Endothelial cell of umbilical vein (primary cell): ENCODE measurements around the gene TTC34. TPM values are rescaled to one million over a fixed set of nuclear protein-coding genes. Genes with fewer than 3 reads are reported as not detected.

Source experiments
- BruUV-seq: library from RNA; stranded (reverse); fragments of 400-500 nt; replicated peaks from 2 replicates; lab custom pipeline; 2021; lab: Mats Ljungman, UMichigan
- CTCF ChIA-PET: fragments of 300-600, 350-600 bp; sonication (Branson Sonifier 250); formaldehyde crosslinking; loops from one replicate; lab custom pipeline; 2021; ENCODE audit warnings: antibody characterized with exemption, inconsistent platforms; lab: Charles Lee
- POLR2A ChIA-PET: fragments of 300-600, 350-600 bp; sonication (Branson Sonifier 250); formaldehyde crosslinking; loops from one replicate; lab custom pipeline; 2021; ENCODE audit warnings: antibody characterized with exemption, inconsistent platforms; lab: Charles Lee
- DNase-seq: peaks from one replicate; pipeline ENCODE4 v3.0.0-alpha.2; 2011; ENCODE audit warnings: low read depth, low spot score
- FAIRE-seq: peaks from 2 replicates; lab custom pipeline; 2011; peaks lifted over from hg19 to GRCh38; lab: Jason Lieb, UNC
- H2AFZ ChIP-seq: 2 replicates; pipeline ENCODE4 v1.6.0; 2012; ENCODE audit warnings: low read depth, low read length, control low read depth, inconsistent platforms
- H3K27ac ChIP-seq: 2 replicates; pipeline ENCODE4 v1.5.1; 2011; ENCODE audit warnings: low read depth, mild to moderate bottlenecking, control low read depth, low read length, moderate library complexity; ENCODE audit not compliant: insufficient read depth
- H3K27me3 ChIP-seq, 2 experiments: 2 replicates each; pipeline versions ENCODE4 v1.6.0 to v1.6.1; 2011; ENCODE audit warnings: low read length in 2 of 2, mixed read lengths in 1 of 2; ENCODE audit not compliant: control insufficient read depth in 2 of 2, insufficient read depth in 2 of 2
- H3K36me3 ChIP-seq, 2 experiments: 2 replicates in 1 of 2; 3 replicates in 1 of 2; pipeline ENCODE4 v1.5.1; 2011; ENCODE audit warnings: low read length in 2 of 2, mild to moderate bottlenecking in 1 of 2, moderate library complexity in 1 of 2; ENCODE audit not compliant: control insufficient read depth in 2 of 2, insufficient read depth in 2 of 2; ENCODE audit errors: extremely low read depth in 1 of 2
- H3K4me1 ChIP-seq: 3 replicates; pipeline ENCODE4 v1.5.1; 2011; ENCODE audit warnings: mild to moderate bottlenecking, low read length; ENCODE audit not compliant: control insufficient read depth, insufficient read depth; ENCODE audit errors: extremely low read depth
- H3K4me2 ChIP-seq: 2 replicates; pipeline ENCODE4 v1.6.1; 2011; ENCODE audit warnings: low read length, control low read depth, mixed read lengths; ENCODE audit not compliant: insufficient read depth
- H3K4me3 ChIP-seq, 3 experiments: fragments of 200-600 bp in 1 of 3; sonication (generic), shearing (Covaris generic) in 1 of 3; replicated peaks in 1 of 3; 2 replicates each; pipeline ENCODE4 v1.5.1; 2011 to 2016; ENCODE audit warnings: control low read depth in 3 of 3, low read length in 3 of 3, mild to moderate bottlenecking in 2 of 3, inconsistent platforms in 1 of 3, low read depth in 1 of 3, moderate library complexity in 1 of 3; ENCODE audit not compliant: insufficient read depth in 1 of 3
- H3K79me2 ChIP-seq: 2 replicates; pipeline ENCODE4 v1.6.0; 2012; ENCODE audit warnings: low read length, inconsistent platforms; ENCODE audit not compliant: control insufficient read depth, insufficient read depth
- H3K9ac ChIP-seq: replicated peaks from 2 replicates; pipeline ENCODE3; 2011; ENCODE audit warnings: low read length, control low read depth; ENCODE audit not compliant: insufficient read depth; ENCODE audit errors: extremely low read depth
- H3K9me1 ChIP-seq: replicated peaks from 3 replicates; pipeline ENCODE4 v1.6.0; 2011; ENCODE audit warnings: mild to moderate bottlenecking, low read length; ENCODE audit not compliant: control insufficient read depth, insufficient read depth; ENCODE audit errors: extremely low read depth
- H3K9me3 ChIP-seq: replicated peaks from 2 replicates; pipeline ENCODE4 v1.5.1; 2012; ENCODE audit warnings: low read length, inconsistent platforms; ENCODE audit not compliant: control insufficient read depth, insufficient read depth
- H4K20me1 ChIP-seq: replicated peaks from 2 replicates; pipeline ENCODE3; 2011; ENCODE audit warnings: mild to moderate bottlenecking, low read length; ENCODE audit not compliant: control insufficient read depth, insufficient read depth; ENCODE audit errors: extremely low read depth
- EZH2 ChIP-seq: IDR thresholded peaks from 2 replicates; pipeline ENCODE4 v1.6.1; 2012; ENCODE audit warnings: borderline replicate concordance, low read depth, mild to moderate bottlenecking, moderate library complexity, low read length, inconsistent platforms; ENCODE audit not compliant: severe bottlenecking
- FOS ChIP-seq: IDR thresholded peaks from 2 replicates; pipeline ENCODE4 v1.6.1; 2011; ENCODE audit warnings: mild to moderate bottlenecking, low read length, moderate library complexity, borderline replicate concordance; ENCODE audit not compliant: insufficient read depth
- GATA2 ChIP-seq: IDR thresholded peaks from 2 replicates; pipeline ENCODE4 v1.7.0; 2011; ENCODE audit warnings: low read depth, mild to moderate bottlenecking, moderate library complexity, mixed read lengths, low read length; ENCODE audit not compliant: insufficient read length, insufficient read depth
- JUN ChIP-seq: IDR thresholded peaks from 2 replicates; pipeline ENCODE4 v1.6.1; 2011; ENCODE audit warnings: borderline replicate concordance, low read depth; ENCODE audit not compliant: insufficient read length, insufficient read depth
- MYC ChIP-seq: IDR thresholded peaks from one replicate; pipeline ENCODE4 v1.6.1; 2011; ENCODE audit warnings: mild to moderate bottlenecking, low read depth, low read length
- POLR2A ChIP-seq: IDR thresholded peaks from 2 replicates; pipeline ENCODE4 v1.6.1; 2012; ENCODE audit warnings: low read depth, mild to moderate bottlenecking, control low read depth, low read length
- POLR2AphosphoS5 ChIP-seq: IDR thresholded peaks from 2 replicates; pipeline ENCODE4 v1.6.1; 2012; ENCODE audit warnings: low read depth, mild to moderate bottlenecking, control low read depth, low read length, moderate library complexity; ENCODE audit not compliant: insufficient read depth
- dilution Hi-C: fragments of 300-500 bp; cut with MboI; formaldehyde crosslinking; loops from one replicate; pipeline ENCODE4 v1.15.0; 2019; ENCODE audit warnings: low sequenced_read_pairs; ENCODE audit not compliant: extremely low pct_ligation_motif_present
- intact Hi-C: fragments of 100-400 bp; cut with micrococcal nuclease; formaldehyde crosslinking; loops from one replicate; pipeline ENCODE4 v1.10.0; 2022
- polyA plus RNA-seq, 4 experiments: library from polyadenylated mRNA; depleted of rRNA in 3 of 4; stranded (reverse) in 3 of 4; unstranded in 1 of 4; fragments of >200 nt; gene quantifications; 2 replicates each; pipeline versions ENCODE4 v1.2.1 to v1.2.3, GENCODE V29; 2011 to 2012; ENCODE audit warnings: missing spikeins in 1 of 4
- total RNA-seq: library from RNA; stranded (reverse); gene quantifications from 2 replicates; pipeline ENCODE4 v1.2.3, GENCODE V29; 2021
- TF ChIP-seq, protein P1 (sequence below): IDR thresholded peaks from 2 replicates; pipeline ENCODE4 v1.6.1; 2011; ENCODE audit not compliant: insufficient read depth, insufficient read length

Gene TTC34
- total and polyA plus RNA-seq, 2 donors (not counting 3 experiments of a cell fraction or from before 2014, with no cell fraction given): 0.08 to 0.77 TPM

GRCh38 chr1:2595812-2596529, 205.5 kb downstream of the TTC34 start:
- no peak overlapping the region for H2AFZ ChIP-seq
- no peak for DNase-seq
- H4K20me1 ChIP-seq: no peaks in the 10 kb centered on the region
- H3K9ac ChIP-seq: no peak overlapping the region
- no peak overlapping the region for H3K27ac ChIP-seq
- no peaks in the 10 kb centered on the region for H3K27me3 ChIP-seq
- ChIA-PET CTCF (no interaction called here), POLR2A (no interaction called here)
- no peaks in the 10 kb centered on the region for H3K9me1 ChIP-seq
- H3K4me3 ChIP-seq: no peak overlapping the region
- H3K79me2 ChIP-seq: no peaks in the 10 kb centered on the region
- FAIRE-seq: no peak
- peaks cover 8% of the 10 kb centered on the region for H3K4me1 ChIP-seq
- H3K4me2 ChIP-seq: no peak overlapping the region
- no peak for TF ChIP-seq MYC
- TF ChIP-seq POLR2A: no peak
- TF ChIP-seq FOS: no peak
- TF ChIP-seq POLR2AphosphoS5: no peak
- TF ChIP-seq, protein P1, sequence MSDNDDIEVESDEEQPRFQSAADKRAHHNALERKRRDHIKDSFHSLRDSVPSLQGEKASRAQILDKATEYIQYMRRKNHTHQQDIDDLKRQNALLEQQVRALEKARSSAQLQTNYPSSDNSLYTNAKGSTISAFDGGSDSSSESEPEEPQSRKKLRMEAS: no peak
- no peak for TF ChIP-seq EZH2
- no peak for TF ChIP-seq JUN
- no peak for TF ChIP-seq GATA2
- dilution Hi-C loops (no loop called here), intact Hi-C loops (no loop called here)
- H3K9me3 ChIP-seq: no peaks in the 10 kb centered on the region
- no peaks in the 10 kb centered on the region for H3K36me3 ChIP-seq
- no TSS peak for BruUV-seq
